A204.1 (cell line): ENCODE results near the gene KCNK3.

ENCODE experiments used
- FAIRE-seq: peaks from 2 replicates; lab custom pipeline; 2012; peaks lifted over from hg19 to GRCh38; lab: Jason Lieb, UNC

Gene KCNK3

DNA sequence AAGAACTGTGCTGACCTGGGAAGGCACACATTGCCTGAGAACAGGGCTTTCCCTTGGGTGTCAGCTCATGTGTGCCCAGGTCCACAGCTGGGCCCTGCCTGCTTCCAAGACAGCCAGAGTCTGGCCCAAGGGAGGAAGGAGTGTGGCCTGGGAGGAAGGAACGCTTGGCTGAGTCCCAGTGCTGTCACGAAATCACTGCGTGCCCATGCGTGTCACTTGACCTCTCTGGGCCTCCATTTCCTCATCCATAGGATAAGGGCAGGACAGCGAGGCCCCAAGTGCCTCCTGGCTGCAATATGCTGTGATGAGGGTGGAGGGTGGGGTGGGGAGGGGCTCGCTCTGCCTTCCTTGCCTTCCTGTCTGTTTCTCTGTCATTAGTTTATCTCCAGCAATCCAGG lies 642 bp upstream of the KCNK3 start:
- no peak for FAIRE-seq

DNA sequence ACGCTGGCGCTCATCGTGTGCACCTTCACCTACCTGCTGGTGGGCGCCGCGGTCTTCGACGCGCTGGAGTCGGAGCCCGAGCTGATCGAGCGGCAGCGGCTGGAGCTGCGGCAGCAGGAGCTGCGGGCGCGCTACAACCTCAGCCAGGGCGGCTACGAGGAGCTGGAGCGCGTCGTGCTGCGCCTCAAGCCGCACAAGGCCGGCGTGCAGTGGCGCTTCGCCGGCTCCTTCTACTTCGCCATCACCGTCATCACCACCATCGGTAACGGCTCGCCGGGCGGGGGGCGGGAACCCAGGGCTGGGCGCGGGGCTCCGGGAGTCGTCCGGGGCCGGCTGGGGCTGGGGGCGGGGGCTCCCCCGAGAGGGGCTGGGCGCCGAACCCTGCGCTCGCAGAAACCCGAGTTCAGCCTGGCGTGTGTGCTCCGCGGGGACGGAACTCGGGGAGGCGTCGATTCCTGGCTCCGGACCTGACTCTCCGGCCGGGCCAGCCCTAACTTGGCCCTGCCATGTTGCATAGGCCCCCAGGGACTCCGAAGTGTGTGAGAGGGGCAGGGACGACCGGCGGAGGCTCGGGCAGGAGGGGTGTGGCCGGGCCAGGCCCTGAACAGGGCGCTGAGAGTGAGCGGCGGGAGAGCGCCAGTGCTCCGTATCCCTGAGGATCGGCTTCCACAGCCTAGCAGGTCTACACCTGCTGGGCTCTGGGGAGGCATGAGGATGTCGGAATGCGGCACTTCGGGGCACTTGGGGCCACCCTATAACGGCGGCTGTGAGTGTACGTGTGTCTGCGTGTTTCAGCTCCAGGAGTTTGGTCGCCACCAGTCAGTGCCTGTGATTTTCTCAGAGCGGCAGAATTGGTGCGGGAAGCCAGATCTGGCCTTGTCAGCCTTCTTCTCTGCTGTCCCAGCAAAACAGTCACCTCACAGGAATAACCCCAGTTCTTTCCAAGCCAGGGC lies 651 bp downstream of the KCNK3 start:
- no peak for FAIRE-seq

DNA sequence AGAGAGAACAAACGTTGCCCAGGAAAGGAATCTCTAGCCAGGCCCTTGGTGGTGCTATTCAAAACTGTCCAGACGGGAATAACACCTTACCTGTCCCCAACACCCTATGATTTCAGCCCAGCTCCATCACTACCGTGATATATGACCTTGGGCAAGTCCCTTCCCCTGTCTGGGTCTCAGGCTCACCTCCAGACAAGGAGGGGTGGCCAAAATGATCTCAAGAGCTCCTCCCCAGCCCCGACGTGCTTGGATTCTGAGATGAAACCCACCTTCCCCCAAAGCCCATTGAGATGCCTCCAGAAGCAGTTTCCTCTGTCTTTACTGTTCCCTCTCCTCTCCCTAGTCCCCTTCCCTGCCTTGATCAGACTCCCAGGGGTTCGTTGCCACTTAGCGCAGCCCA lies 1.5 kb downstream of the KCNK3 start:
- no peak for FAIRE-seq

DNA sequence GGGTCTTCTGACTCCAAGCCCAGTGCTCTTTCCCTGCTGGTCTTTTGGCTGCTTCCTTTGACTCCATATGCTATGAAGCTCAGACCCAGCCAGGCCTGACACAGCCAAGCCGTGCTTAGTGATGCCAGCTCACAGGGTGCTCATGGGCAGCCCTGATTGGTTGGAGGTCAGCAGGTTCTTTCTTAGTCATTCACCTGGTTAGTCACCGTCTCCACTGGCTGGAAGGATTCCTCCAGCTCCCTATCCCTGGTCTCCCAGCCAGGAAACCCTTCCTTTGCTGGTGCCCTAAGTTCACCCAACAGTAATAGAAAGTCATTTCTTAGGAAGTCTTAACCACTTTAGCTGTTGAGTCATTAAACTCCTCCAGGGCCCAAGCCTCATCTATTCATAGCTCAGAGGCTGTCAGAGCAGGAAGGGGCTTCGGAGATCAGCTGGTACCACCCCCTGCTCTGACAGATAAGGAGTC lies 3.9 kb downstream of the KCNK3 start:
- no peak for FAIRE-seq

DNA sequence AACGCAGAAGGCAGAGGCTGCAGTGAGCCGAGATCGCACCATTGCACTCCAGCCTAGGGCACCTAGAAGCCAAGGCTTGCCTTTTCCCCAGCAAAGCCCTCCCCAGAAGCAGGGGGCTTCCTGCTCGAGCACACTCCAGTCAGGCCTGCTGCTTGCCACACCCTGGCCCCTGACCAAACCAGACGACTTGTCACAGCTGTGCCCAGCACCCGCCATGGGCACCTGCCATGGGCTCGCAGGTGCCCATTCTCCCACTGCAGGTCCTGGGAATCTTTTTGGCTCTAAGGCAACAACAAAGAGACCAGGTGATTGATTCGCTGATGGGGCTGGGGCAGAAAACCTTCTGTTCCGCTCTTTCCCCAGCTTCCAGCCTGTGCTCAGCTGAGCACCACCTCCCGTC lies 4.9 kb downstream of the KCNK3 start:
- FAIRE-seq, result no peak

DNA sequence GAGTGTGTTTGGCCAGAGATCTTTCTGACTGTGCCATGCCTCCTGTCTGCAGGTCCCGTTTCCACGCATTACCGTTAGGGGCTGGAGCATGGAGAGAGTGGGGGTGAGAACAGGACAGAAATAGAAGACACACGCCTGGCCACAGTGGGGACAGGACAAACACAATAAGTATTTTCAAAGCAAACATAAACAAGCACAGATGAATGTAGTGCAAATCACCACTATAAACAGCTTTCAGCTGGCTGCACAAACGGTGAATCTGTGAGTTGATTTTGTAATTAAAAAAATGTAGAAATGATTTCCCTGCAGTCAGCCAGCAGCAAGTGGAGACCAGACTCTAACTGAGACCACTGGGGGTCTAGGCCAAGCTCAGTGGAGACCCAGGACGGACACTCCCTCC lies 6.8 kb downstream of the KCNK3 start:
- FAIRE-seq, result no peak

DNA sequence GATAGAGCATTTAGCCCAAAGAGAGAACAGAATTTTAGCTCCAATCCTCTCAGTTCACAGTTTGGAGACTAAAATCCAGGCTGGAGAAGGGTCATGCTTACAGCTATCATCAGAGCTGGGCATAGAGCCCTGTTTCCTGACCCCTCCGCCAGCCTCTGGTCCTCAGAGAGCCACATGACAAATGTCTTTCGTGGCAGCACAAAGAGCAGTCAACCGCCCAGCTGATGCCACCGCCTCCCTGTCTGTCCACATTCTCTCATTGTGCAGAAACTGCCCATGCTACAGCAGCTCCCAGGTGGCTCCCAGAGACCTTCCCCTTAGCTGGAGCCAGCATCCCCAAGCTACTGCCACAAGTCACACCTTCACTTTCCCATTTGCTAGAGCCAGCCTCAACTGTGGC lies 7.6 kb downstream of the KCNK3 start:
- FAIRE-seq, result no peak

DNA sequence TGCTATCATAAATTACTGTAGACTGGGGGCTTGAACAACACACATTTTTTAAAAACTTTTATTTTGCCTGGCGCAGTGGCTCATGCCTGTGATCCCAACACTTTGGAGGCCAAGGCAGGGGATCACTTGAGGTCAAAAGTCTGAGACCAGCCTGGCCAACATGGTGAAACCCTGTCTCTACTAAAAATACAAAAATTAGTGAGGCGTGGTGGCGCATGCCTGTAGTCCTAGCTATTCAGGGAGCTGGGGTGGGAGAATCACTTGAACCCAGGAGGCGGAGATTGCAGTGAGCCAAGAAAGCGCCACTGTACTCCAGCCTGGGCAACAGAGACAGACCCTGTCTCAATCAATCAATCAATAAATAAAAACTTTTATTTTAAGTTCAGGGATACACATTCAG lies 9.1 kb downstream of the KCNK3 start:
- no peak for FAIRE-seq

DNA sequence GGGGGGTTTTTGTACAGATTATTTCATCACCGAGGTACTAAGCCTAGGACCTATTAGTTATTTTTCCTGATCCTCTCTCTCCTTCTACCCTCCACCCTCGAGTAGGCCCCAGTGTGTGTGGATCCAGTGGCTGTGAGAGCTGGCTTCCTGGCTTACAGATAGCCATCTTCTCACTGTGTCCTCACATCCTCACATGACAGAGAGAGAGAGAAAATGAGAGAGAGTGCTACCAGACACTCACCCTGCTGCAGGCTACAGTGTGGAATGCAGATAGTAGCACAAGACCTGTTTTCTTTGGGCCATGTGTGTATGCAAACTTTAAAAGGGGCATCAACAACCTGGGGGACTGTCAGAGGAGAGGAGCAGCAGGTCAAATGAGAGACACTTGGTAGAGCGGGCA lies 9.5 kb downstream of the KCNK3 start:
- no peak for FAIRE-seq

DNA sequence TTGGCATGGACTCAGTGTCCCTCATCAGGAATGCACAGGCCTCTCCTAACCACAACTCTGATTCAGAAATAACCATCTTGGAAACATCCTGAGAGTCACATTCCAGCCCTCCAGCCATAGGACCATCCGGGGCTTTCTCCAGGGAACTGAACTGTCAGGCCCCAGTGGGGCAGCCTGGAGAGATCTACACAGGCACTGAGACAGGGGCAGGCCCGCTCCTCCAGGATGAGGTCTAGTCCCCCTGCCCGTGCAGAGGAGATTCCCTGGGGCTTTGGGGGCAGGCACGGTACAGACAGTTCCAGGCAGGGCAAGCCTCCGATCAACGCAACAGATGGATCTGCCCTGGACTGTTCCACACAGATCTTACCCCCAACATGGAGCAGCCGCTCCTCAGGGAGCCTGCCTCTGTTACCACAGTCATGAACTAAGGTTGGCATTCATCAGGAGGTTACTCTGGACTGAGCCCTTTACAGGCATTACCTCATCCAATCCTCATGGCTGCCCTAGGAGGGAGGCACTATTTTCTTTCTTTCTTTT lies 12.0 kb downstream of the KCNK3 start:
- FAIRE-seq, result no peak

DNA sequence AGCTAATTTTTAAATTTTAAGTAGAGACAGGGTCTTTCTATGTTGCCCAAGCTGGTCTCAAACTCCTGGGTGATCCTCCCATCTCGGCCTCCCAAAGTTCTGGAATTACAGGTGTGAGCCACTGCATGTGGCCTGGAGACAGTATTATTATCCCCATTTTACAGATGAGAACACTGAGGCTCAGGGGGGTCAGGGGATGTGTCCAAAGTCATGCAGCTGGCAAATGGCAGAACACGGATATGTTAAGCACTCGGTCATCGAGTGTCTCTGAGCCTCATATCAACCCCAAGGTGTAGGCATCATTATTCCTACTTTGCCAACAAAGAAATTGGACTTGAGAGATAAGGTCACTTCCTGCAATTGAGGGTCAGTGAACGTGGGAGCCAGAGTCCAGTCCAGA lies 12.6 kb downstream of the KCNK3 start:
- FAIRE-seq, result no peak

DNA sequence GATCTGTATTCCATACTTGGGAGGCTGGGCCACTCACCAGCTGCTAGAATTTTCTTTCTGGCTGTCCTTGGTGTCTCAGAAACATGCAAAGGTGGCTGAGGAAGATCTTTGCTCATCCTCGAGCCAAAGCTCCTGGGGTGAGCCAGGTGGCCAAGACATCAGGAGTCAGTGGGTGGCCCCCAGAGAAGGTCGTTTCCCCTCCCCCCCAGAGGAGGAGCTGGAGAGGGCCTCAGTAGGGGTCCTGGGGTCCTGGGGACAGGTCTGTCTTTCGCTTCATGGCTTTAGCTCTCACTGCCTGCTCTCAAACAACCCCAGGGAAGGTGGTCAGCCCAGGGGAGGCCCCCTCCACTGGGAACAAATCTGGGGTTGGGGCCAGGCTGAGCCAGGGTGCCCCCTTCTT lies 13.6 kb downstream of the KCNK3 start:
- no peak for FAIRE-seq

DNA sequence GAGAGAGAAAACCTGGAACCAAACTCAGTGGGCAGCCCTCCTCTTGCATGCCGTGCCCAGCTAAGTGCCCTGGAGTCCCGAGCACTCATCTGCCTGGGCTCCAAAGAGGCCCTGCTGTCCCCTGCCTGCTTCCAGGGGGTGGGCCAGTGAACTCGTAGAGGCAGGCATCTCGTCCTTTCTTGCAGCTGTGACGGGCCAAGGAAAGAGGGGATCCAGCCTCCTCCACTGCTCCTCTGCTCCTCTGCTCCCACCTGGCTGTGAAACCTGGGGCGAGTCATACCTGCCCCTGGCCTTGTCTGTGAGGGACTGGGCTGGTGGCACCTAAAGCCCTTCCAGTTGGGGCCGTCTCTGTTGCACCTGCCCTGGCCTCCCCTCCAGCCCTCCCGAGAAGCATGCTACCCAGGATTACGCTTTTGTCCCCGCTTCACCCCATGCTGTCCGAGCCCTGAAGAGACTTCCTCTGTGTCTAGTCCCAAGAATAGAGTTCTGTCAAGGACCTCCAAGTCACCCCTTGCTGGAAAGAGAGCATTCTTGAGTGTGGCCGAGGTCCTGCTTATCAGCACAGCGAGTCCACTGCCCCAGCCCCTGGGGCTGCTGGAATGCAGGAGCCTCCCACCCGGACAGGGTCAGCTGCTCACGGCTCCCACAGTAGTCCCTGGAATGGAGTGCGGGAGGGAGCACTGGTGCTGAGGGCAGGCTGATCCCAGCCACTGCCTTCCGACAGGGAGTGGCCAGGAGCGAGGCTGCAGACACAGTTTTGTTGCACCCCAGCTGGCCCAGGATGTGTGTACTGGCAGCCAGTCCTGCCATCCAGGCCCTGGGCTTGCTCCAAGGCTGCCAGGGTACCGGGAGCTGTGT lies 14.3 kb downstream of the KCNK3 start:
- FAIRE-seq, result no peak

DNA sequence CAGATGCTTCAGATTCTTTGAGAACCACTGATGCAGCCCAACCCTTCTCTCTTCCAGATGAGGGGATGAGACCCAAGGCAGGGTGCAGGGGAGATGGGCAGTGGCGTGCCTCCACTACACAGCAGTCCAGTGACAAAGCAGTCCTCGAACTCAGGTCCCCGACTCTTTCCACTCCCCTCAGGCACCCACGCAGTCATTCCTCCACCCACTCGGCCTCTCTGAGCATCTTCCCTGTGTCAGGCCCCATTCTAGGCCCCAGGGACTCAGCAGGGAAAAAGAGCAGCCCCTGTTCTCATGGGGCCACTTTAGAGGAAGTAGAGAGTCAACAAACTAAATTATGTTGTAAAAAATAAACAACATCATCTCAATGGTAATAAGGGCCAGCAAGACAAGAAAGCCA lies 15.2 kb downstream of the KCNK3 start:
- FAIRE-seq, result no peak

DNA sequence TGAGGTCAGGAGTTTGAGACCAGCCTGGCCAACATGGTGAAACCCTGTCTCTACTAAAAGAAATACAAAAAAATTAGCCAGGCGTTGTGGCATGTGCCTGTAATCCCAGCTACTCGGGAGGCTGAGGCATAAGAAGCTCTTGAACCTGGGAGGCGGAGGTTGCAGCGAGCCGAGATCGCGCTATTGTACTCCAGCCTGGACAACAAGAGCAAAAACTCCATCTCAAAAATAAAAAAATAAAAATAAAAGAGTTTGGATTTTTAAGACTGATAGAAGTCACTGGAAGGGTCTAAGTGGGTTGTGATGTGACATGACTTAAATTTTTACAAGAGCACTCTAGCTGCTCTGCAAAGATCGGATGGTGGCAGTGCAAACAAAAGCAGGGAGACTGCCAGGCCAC lies 15.9 kb downstream of the KCNK3 start:
- FAIRE-seq, result no peak

DNA sequence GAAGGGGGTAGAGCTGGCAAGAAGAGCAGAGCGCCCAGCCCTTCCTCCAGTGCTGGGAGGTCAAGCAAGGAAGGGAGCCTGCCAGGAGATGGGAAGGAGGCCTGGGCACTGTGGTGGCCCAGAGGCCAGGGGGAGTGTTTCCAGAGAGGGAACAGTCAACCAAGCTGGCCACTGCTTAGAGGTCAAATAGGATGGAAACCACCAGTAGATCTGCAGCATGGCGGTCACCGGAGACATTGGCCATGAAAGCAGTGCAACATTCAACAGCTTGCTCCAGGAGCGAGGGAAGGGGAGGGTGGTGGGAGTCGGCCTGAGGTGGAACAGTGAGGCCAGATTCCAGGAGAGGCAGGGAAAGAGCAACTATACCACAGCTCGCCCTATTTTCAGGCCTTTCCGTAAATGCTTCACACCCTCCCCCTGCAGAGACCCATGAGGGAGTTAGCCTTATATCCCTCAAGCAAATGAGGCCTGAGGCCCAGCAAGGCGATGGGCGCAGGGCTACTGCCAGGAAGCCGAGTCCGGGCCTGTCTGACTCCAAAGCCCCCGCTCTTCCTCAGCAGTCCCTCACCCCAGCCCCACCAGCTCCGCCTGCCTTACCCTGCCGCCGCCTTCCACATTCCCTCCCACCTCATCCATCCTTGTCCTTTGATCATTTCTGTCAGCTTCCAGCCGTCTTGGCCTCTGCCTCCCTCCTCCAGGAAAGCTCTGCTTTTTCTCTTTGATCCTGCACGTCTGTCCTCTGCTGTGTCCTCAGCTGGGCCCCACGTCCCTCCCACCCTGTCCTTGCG lies 17.0 kb downstream of the KCNK3 start:
- no peak for FAIRE-seq

DNA sequence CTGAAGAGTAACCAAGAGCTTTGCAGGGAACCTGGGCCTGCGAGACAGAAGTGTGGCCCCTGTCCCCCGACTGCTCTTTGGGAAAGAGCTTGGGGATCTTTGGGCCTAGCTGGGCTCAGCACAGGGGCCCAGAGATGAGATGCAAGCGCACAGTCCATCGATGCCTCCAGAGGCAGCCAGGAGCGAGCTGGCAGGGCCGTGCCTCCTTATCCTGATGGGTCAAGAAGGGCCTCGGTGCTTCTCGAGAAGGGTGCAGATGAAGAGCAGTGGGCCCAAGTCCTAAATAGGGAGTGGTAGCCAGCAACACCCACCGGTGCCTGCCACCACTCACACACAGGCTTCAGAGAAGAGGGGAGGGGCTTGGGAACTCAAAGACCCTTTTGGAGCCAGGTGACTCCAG lies 17.6 kb downstream of the KCNK3 start:
- no peak for FAIRE-seq

DNA sequence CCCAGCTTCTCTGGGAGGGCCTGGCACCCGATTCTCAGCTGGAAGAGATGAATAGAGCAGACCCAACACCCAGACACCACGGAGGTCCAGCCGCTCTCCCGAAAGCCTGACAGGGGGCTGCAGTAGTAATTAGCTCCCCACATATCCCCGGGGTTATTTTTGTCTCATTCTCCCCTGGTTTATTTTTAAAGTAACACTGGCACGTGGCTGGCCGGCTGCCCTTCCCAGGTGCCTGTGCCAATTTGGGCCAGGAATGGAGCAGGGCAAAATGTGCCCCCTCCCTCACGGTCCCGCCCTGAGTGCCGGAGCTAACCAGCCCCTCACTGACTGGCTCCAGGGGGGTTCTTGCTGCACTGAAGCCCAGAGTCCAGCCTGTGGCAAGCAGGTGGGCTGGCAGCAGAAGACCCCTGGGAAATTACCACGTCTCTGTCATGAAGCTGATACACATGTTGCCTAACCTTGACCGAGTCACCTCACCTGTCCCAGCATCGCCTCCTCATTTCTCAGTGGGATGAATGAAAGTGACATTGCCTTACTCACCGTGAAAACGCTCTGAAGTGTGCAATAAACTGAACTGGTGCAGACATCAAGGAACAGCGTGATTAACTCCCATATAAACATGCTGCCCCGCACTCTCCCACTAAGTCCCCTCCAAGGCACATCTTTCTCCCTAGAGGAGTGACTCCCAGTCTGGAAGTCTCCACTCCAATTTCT lies 18.4 kb downstream of the KCNK3 start:
- no peak for FAIRE-seq

DNA sequence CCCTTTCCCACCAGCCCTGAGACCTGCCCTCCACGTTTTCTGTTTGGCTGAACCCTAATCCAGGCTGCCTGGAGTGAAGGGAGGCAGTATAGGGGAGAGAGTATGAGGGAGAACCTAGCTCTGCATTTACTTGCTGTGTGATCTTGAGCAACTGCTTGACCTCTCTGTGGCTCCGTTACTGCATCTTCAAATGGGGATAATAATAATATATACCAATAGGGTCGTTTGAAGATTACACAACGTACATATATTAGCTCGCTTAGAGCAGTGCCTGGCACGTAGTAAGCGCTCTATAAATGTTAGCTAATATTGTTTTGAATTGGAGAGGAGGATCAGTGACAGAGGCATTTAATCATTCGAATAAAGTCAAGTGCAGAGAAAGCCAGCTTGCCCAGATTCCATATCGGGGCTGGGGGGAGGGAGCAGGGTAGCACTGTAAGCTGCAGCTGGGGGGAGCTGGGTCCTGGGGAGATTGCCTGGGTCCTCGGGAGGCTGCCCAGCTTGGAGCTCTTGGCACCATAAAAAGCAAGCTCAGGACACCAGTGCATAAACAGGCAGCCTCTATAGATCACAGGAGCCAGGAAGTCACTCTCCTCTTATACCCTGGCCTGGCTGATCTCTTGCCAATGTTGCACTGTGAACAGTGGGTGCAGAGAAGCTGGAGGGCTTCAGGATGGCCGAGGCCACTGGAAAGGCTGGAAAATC lies 19.1 kb downstream of the KCNK3 start:
- FAIRE-seq, result no peak

DNA sequence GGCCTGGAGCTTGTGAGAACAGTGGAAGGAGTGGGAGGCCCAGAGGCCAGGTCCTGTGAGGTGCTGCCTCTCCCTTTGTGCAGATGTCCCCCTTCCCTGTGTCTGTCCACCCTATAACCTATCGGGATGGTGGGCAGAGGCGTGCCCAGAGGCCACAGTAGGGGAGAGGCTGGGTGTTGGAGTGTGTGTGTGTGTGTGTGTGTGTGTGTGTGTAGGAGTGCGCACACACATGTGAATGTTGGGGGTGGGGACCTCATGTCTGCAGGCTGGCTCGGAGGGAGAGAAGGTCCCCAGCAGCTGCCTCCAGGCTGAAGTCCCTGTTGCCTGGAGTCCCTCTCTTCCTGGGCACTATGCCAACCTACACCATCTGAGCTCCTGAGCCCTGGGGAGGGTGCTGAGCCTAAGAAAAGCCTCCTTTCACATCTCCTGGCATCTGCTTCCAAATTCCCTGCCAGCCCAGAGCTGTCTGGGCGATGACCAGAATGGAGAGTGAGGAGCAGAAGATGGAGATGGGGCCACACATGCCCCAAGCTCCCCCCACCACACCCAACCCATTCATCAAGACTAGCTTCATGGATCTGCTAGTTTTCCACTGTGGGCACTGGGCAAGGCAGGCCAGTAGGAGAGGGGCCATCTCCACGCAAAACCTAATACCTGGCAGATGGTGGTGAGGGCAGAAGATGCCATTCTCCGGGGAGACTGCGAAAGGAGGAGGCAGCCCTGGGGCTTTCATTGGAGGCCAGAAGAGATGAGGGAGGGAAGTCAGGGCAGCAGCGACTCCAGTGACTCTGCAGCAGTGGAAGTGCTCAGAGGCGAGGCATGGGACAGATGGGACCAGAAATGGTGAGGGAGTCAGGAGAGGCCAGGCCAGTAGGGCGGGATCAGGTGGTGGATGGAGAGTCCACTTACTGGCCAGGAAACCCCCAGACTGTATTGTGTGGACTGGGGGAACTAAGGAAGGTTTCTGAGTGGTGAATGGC lies 20.3 kb downstream of the KCNK3 start:
- FAIRE-seq, result no peak
